GM18868 (cell line): ENCODE data around the gene NINL.
"Not testable (repeated sequence)": the region's sequence is repeated elsewhere in the genome, so short reads cannot be mapped to it uniquely, and the experiment has no call there.

Experiments used
- ATAC-seq: cut with Tn5 transposase; IDR thresholded peaks from one replicate; pipeline ENCODE4 v1.9.1; 2021; ENCODE audit warnings: mild to moderate bottlenecking, moderate library complexity; ENCODE audit not compliant: unreplicated experiment

The NINL gene

DNA sequence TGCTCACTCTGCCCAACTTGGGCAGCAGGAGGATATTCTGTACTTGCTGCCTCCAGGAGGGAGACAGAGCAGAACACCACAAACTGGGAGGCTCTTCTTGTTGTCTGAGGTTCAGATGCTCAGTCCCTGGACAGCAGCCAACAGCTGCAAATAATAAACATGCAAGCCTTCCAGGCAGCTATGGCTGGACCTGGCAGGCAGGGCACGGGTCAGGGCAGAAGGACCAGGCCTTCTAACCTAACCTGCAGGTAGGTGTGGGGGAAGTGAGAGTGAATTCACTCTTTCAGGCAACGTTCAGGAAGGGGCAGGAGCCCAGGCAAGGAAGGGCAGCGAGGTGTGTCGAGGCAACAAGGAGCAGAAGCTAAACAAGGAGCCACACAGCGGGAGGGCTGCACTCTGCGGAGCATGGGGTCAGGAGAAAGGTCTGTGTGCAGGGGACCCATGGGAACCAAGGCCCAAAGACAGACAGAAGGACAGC lies 31.5 kb downstream of the NINL start:
- ATAC-seq, result no peak

DNA sequence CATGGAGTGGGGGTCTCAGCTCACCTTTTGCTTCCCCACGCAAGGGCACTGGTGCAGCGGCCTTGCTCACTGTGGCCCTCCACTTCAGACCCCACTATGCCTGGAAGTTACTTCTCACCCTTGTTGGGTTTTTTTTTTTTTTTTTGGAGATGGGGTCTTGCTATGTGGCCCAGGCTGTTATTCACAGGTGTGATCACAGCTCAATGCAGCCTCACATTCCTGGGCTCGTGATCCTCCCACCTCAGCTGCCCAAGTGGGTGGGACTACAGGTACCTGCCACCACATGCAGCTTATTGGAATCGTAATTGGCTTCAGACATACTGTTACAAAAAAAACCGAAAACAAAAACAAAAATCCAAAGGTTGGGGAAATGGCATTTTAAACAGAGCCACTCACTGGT lies 32.4 kb downstream of the NINL start:
- no peak for ATAC-seq

DNA sequence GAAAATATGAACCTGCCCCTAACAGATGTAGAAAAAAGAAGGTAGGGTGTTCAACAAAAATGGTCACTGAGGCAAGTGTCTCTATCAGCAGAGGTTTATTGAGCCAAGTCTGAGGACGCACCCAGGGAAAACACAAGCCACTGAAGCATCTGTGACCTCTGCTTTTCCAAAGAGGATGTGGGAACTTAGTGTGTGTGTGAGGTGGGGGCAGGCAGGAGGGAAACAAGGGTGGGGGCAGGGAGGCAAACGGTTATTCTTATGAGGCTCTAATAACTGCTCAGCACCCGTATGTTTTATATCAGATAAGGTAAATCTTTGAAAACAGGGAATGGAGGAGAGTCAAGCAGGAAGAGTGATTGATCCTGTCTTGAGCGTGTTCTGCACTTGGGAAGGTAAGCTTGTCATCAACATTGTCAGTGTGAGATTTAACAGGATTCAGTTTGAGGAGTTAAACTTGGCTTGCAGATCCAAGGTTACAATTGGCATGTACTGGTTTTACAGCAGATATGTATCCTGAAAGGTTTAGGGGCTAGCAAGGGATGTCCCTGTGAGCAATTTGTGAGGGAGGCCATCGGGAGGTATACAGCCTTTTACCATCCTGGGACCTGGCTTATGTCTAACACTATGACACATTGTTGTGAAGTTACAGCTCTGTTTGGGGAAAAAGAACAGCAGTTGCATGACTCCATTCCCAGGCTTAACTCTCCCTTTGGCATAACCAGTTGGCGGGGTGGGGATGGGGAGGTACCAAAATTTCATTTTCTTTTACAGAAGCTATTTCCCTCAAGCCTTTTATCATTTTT lies 33.7 kb downstream of the NINL start:
- no peak for ATAC-seq

DNA sequence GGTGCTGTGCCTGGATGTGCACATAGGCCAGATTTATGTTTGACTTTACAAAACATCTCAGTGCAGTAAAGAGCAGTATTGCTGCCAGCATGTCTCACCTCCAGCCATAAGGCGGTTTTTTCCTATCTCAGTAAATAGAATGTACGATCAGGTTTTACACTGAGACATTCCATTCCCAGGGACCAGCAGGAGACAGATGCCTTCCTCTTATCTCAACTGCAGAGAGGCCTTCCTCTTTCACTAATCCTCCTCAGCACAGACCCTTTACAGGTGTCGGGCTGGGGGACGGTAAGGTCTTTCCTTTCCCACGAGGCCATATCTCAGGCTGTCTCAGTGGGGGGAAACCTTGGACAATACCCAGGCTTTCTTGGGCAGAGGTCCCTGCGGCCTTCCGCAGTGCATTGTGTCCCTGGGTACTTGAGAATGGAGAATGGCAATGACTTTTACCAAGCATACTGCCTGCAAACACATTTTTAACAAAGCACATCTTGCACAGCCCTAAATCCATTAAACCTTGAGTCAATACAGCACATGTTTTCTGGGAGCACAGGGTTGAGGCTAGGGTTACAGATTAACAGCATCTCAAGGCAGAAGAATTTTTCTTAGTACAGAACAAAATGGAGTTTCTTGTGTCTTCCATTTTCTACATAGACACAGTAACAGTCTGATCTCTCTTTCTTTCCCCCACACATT lies 34.5 kb downstream of the NINL start:
- ATAC-seq, result not testable (repeated sequence)

DNA sequence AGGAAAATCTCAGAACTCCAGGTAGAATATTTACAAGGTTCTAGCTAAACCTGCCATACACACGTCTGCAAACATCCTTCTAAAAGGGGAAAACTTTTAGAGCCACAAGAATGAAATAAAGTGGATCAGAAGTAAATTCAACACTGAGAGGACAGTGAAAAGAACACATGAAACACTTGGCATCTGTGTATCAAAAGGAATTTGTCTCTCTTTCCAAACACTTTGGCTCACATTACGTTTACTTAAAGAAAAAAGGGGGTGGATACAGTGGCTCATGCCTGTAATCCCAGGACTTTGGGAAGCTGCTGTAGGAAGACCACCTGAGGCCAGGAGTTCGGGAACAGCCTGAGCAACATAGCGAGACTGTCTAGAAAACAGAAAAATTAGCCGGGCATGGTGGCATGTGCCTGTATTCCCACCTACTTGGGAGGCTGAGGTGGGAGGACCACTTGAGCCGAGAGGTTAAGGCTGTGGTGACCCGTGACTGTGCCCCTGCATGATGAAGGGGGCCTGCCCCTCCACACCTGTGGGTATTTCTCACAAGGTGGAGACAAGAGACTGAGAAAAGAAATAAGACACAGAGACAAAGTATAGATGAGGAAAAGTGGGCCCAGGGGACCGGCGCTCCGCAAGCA lies 35.4 kb downstream of the NINL start:
- no peak for ATAC-seq

DNA sequence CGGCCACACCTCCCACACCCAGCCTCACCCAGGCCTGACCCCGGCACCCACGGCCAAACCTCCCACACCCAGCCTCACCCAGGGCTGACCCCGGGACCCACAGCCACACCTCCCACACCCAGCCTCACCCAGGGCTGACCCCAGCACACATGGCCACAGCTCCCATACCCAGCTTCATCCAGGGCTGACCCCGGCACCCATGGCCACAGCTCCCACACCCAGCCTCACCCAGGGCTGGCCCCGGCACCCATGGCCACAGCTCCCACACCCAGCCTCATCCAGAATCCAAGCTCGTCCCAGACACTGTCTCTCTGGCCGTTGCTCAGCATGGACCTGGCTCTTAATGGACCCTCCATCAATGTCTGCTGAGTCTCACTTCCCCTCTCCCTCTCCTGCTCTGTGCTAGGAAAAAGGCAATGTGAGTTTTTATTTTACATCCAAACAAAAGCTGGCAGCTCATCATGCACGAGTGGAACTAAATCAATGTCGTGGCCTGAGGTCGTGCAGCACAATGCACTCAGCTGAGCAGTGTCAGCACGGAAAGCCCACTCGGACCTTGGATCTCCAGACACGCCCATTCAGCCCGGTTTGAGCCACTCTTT lies 36.1 kb downstream of the NINL start:
- no peak for ATAC-seq

DNA sequence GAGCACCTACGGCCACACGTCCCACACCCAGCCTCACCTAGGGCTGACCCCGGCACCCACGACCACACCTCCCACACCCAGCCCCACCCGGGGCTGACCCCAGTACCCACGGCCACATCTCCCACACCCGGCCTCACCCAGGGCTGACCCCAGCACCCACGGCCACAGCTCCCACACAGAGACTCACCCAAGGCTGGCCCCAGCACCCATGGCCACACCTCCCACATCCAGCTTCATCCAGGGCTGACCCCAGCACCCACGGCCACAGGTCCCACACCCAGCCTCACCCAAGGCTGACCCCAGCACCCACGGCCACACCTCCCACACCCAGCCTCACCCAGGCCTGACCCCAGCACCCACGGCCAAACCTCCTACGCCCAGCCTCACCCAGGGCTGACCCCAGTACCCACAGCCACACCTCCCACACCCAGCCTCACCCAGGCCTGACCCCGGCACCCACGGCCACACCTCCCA lies 36.7 kb downstream of the NINL start:
- no peak for ATAC-seq

DNA sequence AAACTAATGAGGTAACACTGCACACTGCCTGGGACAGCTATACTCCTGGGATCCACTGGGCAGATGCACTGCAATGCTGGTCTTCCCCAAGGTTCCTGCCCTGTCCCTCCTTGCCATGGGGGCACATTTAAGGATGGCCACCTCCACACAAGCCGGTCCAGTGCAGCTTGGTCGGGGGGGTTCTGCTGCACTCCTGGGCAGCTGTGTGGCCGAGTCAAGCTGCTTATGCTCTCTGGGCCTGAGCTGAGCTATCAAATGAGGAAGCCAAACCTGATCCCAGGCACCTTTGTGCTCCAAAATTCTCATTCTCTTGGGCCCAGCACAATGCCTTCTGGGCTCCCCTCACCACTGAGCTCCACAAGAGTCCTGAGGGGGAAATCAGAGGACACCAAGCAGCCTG lies 37.3 kb downstream of the NINL start:
- ATAC-seq, result no peak

DNA sequence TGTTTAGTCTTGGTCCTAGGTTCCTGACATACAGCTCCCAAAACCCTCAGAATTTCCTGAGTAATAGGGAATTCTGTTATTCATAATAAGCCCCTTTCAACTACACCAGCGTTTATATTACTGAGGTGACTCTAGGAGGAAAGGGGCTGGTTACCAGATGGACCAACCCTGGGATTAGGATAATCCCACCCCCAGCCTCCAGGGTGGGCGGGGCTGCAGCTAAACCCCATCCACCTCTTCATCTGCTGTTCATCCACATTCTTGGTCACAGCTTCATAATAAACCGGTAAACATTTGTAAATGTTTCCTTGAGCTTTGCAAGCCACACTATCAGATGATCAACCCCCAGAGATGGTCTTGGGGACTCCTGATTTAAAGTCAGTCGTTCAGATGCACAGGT lies 38.3 kb downstream of the NINL start:
- no peak for ATAC-seq

DNA sequence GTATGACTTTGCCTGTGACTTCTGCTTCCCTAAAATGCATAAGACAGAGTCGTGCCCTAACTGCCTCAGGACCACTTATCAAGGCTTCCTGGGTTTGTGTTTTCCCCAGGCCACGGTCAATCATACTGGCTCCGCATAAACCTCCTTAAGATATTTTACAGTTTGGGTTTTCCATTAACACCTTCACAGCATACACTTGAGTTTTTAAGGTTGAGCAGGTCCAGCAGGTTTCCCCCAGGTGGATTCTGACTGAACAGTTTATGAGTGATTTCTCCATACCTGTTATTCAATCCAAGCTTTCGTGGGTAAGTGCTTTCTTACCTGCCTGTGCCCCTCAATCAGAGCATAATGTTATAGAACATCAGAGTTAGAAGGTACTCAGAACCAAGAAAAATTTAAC lies 39.3 kb downstream of the NINL start:
- no peak for ATAC-seq

DNA sequence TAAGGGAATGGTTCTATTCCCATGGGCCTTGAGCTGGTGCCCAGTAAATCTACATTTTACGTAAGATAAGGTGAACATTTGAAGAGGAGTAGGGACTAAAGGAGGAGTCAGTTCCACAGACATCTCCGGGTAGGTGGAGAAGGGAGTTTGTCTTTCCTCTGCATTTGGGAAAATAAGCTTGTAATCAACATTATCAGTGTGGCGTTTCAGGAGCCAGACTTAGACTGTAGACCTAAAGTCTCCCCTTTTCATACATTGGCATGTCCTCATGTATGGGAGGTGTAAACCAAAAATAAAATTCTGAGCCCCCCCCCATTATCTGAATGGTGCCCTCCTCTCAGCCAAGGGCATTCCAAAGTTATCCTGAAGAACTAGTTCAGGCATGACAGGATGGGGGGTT lies 40.2 kb downstream of the NINL start:
- ATAC-seq, result no peak

DNA sequence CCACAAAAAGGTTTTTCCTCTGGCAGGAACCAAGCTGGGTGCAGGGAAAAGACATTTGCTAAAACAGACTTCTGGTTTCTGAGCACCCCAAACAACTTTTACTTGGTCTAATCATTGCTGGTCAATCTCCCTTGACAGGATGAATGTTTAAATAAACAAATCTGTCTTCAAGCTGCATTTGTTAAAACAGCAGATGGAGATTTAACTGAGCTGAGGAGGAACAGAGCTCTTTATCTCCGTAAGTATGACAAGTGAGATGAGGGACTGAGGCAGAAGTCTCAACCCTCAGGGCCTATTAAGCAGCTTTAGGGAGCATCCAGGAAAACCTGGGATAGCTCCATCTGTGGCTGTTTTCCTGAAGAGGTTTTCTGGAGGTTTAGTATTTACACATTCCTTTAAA lies 40.6 kb downstream of the NINL start:
- ATAC-seq, result no peak

DNA sequence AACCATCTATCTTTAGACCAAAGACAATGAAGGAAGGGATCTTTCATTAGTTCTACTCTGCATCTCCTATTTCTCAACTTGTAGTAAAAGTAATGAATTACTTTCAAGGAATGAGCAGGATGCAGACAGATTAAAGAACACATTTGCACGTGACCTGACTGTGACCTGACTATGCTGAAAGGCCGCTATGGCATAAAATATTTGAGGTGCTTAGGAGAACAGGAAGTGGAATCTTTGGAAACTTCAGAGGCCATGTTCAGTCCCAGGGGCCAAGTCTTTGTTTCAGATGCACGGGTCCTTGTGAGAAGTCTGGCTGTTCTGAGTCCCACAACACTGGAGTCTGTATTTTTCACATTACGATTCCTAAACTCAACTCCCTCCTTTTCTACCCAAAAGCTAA lies 41.0 kb downstream of the NINL start:
- no peak for ATAC-seq

DNA sequence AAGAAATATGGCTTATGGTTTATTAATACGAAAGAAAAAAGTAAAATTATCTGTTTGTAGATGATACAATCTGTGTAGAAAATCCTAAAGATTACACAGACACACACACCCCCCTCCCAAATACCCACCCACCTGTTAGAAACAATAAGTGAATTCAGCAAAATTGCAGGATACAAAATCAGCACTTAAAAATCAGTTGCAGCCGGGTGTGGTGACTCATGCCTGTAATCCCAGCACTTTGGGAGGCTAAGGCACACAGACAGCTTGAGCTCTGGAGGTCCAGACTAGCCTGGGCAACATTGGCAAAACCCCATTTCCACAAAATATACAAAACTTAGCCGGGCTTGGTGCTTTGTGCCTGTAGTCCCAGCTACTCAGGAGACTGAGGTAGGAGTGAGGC lies 42.3 kb downstream of the NINL start:
- ATAC-seq, result no peak

DNA sequence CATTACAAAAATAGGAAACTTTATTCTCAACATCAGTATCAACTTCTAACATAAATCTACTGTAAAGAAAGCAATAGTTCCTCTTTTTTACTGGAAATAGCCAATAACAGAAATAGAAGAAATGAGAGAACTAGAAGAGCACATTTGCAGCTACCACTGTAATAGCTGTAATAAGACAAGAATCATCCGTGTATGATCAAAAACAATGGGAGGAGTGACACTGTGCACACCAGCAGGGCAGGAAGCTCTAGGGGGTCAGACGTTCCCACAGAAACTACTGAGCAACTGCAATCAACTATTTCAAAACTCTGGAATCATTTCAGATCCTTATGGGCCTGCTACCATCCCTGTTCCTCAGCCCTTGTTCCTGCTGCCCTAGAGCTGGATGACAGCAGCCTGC lies 43.7 kb downstream of the NINL start:
- ATAC-seq, result no peak

DNA sequence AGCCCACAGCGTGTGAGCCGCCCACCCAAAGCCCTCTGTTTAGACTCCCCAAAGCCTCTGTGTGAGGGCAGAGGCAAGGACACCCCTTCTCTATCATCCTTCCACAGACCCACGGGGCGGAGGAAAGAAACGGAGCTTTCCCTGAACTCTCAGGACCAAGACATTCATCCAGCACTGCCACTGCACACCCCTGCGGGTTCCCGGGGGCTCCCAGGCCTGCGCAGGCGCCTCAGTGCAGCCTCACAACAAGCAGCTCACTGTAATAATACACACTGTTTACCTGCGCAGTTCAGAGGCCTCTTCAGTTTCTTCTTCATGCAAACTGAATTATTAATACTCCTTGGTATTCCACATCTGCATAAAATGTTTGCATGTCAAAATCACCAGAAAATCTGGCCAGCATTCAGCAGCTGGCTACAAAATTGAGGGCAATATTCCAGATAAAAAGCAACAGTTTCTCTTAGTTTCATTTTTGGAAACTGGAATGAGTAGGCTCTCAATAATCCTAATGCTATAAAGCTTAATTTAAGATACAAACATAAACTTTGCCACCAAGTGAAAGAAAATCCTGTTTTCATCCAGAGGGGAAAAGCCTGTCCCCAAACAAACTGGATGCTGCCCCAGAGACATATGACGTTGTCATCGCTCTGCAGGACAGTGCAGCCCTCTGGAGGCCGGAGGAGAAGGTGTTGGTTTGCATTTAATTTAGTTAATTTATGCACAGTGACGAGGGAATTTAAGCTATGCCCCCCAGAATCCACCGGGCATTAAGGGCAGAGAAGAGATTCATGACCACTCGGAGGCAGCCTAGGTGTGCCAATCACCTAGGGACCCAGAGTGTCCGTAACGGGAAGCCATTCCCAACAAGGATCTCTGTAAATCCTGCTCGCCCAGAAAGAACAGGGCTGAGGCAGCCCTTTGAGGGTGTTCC lies 45.3 kb downstream of the NINL start:
- ATAC-seq, result peak; percentile 58

DNA sequence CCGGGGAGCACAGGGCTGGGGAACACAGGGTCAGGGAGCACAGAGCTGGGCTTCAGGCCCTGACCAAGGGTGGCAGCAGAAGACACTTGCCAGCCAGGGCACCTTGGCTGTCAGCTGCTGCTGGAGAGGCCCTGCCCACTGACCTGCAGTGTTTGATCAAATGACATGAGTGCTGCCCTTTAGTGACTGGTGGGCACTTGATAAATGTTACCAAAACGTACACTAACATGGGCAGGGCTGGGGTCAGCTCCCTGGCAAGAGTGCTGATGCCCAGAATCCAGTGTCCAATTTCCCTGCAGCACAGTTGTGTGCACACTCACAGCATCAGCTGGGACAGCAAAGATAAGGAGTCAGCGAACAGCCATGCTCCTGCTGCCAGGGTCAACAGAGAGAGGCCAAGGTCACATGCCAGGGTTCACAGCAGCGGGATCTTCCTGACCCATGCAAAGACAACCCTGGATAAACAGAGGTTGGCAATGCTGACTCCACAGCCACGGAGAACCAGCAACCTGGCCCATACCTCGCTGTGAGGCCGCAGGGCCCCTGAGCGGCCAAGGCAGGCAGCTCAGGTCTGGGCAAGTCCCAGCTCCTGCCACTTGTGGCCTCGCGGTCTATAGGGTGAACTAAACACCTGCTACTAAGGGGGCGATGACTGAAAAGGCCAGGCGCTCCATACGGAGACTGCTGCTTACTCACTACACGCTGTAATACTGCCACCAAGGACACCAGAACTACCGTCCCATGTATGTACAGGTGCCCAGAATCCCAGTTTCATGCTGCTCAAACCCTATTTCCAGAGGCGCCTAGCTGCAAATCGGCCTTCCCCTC lies 46.3 kb downstream of the NINL start:
- ATAC-seq, result peak; percentile 61

DNA sequence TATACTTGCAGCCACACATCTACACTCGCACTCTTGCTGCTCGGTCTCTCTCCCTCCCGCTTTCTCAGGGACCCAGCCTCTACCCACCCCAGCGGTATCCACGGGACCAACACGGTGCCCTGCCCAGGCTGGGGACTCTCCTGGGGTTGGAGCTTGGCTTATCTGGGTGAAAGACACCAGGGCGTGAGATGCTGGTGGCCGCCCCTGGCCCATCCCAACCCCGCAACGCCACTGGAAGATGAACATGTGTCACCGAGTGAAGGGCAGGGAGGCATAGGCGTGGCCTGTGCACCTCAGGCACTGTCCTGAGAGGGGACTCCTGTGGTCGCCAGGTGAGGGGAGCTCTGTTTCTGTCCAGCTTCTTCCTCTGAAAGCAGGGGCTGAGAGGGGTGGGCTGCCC lies 47.4 kb downstream of the NINL start:
- ATAC-seq, result no peak

DNA sequence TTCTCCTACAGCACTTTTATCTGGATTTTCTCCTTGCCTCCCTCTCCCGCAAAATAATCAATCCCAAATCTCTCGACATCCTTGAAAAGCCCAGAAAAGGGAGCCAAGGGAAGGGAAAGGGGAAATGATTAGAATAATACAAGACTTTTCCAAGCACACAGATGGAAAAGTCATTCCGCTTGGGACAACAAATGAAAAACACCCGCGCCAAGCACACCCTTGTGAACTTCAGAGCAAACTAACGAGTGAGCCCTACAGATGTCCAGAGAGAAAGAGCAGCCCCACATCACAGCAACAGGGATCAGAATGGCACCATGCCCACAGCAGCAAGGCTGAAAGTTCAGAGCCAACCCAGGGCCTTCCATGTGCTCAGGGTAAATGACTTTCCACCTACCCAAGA lies 49.6 kb downstream of the NINL start:
- ATAC-seq, result no peak

DNA sequence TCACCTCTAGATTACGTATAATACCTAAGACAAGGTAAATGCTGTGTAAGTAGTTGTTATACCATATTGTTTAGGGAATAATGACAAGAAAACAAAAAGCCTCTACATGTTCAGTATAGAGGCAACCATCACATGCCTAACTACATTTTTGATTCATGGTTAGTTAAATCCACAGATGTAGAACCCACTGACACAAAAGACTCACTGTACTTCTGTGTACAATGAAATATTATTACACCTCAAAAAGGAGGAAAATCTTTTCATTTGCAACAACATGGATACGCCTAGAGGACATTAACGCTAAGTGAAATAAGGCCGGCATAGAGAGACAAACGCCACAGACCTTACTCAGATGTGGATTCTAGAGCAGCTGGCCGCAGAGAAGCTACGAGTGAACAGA lies 50.5 kb downstream of the NINL start:
- no peak for ATAC-seq
